Heart right ventricle (tissue), 16 donors: Measurements from ENCODE around the gene MRM2. TPM values are rescaled to one million over a fixed set of nuclear protein-coding genes. Genes with fewer than 3 reads are reported as not detected.

ENCODE experiments used
- ATAC-seq, 8 donors: fragments of 200-7000 bp; cut with Tn5 transposase; one replicate each; pipeline ENCODE4 v1.9.1; 2020; ENCODE audit warnings: mild to moderate bottlenecking in 8 of 8, moderate library complexity in 8 of 8, moderate number of reproducible peaks in 1 of 8
- DNase-seq, 2 donors: peaks; one replicate each; pipeline ENCODE4 v3.0.0-alpha.2; 2020
- H3K27ac ChIP-seq, 10 donors: fragments of 200-600 bp; sonication (generic) in 2 of 10; one replicate each; pipeline versions ENCODE4 v1.5.0 to v1.8.0; 2020 to 2022; ENCODE audit warnings: mild to moderate bottlenecking in 3 of 10
- H3K27me3 ChIP-seq, 7 donors: fragments of 200-600 bp; one replicate each; pipeline ENCODE4 v1.8.0; 2021 to 2022; ENCODE audit warnings: mild to moderate bottlenecking in 2 of 7
- H3K36me3 ChIP-seq, 9 donors: fragments of 200-600 bp; sonication (generic) in 1 of 9; one replicate each; pipeline versions ENCODE4 v1.5.0 to v1.8.0; 2020 to 2022; ENCODE audit warnings: mild to moderate bottlenecking in 2 of 9
- H3K4me1 ChIP-seq, 9 donors: fragments of 200-600 bp; sonication (generic) in 1 of 9; one replicate each; pipeline versions ENCODE4 v1.5.0 to v1.8.0; 2020 to 2022; ENCODE audit warnings: mild to moderate bottlenecking in 4 of 9
- H3K4me3 ChIP-seq, 10 donors: fragments of 200-600 bp; sonication (generic) in 2 of 10; one replicate each; pipeline versions ENCODE4 v1.5.0 to v1.8.0; 2020 to 2022; ENCODE audit warnings: mild to moderate bottlenecking in 7 of 10, moderate library complexity in 2 of 10
- H3K9me3 ChIP-seq, 11 donors: fragments of 200-600 bp in 10 of 11; sonication (generic) in 2 of 11; one replicate each; pipeline versions ENCODE4 v1.5.0 to v1.8.0; 2013 to 2022; ENCODE audit warnings: mild to moderate bottlenecking in 2 of 11, control low read depth in 1 of 11, moderate library complexity in 1 of 11
- CTCF ChIP-seq, 9 donors: fragments of 200-600 bp; sonication (generic) in 2 of 9; IDR thresholded peaks; one replicate each; pipeline versions ENCODE4 v1.5.0 to v1.8.0; 2021 to 2022; ENCODE audit warnings: antibody characterized with exemption in 9 of 9, mild to moderate bottlenecking in 5 of 9, moderate library complexity in 1 of 9
- WGBS, 2 donors: extraction: QIAGEN DNeasy Blood & Tissue Kit; methylation state at CpG; one replicate each; pipeline ENCODE4 v1.1.7; 2013; ENCODE audit warnings: inconsistent platforms in 1 of 2; 5-methylcytosine and 5-hydroxymethylcytosine counted together
- intact Hi-C, 10 donors: fragments of 100-400 bp; cut with DNase I; formaldehyde crosslinking; loops; one replicate each; pipeline versions ENCODE4 v1.11.1 to v1.14.2; 2022
- polyA plus RNA-seq, 2 donors: library from polyadenylated mRNA; stranded (reverse); fragments of 200-250 nt; gene quantifications; one replicate each; pipeline ENCODE4 v1.2.3, GENCODE V29; 2013
- total RNA-seq, 10 donors: library from RNA; stranded (reverse); fragmentation: NEBNext Ultra II Directional in 3 of 10; extraction: Animal tissue kit (Norgen Biotek cat#: 25700) in 3 of 10; gene quantifications; one replicate each; pipeline versions ENCODE4 v1.2.1 to v1.2.4, GENCODE V29; 2021 to 2023
- donor health status: Arrhythmogenic right ventricular cardiomyopathy.
- donor health status: ischemic (EF 13 %, LVEDD 7.1; RV severe dilation, severe dysfunction).
- donor health status: healthy with polysubstance abuse.
- donor health status: DM: no; HTN: yes; CAD: no.
- donor health status: DM: no; HTN: no; CAD: no.
- donor health status: ischemic (EF 25% LVEDD 6.9; RV normal size, moderate dysfunction).
- donor health status: ischemic (EF 25% LVEDD 5.7; RV mildly dilated, moderate dysfunction).
- donor health status: healthy.
- donor health status: DM: yes; HTN: yes; CAD: no.
- donor health status: Ischemic cardiomyopathy.
- donor health status: ischemic (EF 35%, LVEDD 5.7; RV mildly dilated, moderate dysfunction).
- donor health status: nonischemic (EF 11% LVEDD 7.7; RV severe dilation, severe dysfunction).
- donor health status: DM: yes; HTN: yes; CAD: no.
- donor health status: PGD.
- donor health status: ischemic (EF 29% LVEDD 5.4; RV normal size, mild dysfunction).
- donor health status: nonischemic (EF 23%, LVEDD 6.1; RV moderate dilation, normal function).

The MRM2 gene
- total and polyA plus RNA-seq, 12 donors = 14.2 to 25.0 (median 19.6) TPM

DNA sequence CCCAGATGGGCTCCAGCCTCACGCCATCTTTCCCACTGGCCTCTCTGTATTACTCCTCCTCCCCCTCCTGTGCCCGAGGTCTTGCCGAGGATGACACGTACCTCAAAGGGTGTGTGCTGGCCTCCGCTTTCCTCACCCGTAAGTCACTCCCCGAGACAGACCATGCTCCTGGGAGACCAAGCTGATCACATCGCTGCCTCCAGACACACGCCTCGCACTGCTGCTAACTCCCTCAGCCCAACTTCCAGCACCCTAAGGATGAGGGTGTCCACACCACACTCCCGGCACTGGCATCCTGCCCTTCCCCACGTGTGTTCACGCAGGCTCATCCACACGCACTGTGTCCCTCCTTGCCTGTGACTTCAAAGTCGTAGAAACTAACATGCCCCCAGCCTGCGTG lies 33.3 kb downstream of the MRM2 start:
- Histone ChIP-seq H3K27me3 (no peaks in the 10 kb centered on the region), H3K4me1 (peaks cover 0 to 14% (median 5%) of the 10 kb centered on the region in 9 donors), H3K27ac (no peak overlapping the region), H3K36me3 (peaks cover 0 to 68% (median 14%) of the 10 kb centered on the region in 9 donors), H3K9me3 (no peaks in the 10 kb centered on the region), H3K4me3 (no peak overlapping the region)
- intact Hi-C loops = loop anchor here in 9 of 10 donors (1.0 to 10.0 kb wide), 13 partner anchors 104 to 631 kb away; partner anchors contain the start of gene ELFN1 (in 1 of the 9)
- DNase-seq (no peak), ATAC-seq (no peak)
- TF ChIP-seq CTCF (IDR thresholded peaks at IDR 0.05) = no peak
- 92 to 94% methylated on average over 16 of the region's 16 CpGs for WGBS, 2 donors

DNA sequence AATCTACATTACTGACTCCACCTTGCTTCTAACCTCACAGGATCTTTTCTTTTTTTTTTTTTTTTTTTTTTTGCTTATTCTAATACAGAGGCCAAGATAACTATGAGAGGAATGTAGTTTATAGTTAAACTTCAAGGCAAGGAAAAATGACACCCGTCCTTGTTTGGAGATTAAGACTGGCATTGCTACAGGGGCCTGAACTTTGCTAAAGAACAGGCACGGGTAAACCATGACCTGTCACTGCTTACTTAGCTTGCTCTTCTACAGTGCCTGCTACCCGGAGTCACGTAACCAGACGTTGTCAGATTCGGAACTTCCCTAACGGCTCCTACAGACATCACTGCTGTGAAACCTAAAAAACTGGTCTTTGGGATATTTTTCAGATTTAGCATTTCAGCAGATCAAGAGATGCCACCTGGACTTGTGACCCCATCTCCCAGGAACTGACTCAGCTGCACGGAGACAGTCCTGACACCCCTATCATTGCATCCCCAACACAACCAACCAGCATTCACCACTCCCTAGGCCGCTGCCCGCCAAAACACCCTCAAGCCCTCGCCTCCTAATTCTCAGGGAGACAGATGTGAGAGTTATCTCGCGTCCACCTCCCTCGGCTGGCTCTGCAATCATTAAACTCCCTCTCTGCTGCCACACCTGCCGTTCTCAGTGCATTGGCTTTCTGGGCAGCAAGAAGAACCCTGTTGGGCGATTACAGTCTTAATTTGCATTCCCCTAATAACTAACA lies 36.8 kb downstream of the MRM2 start:
- intact Hi-C loops = loop anchor here in 8 of 10 donors (5.0 to 10.0 kb wide), 10 partner anchors 100 to 628 kb away; partner anchors contain the start of gene ELFN1 (in 1 of the 8)
- H3K27me3 ChIP-seq = no peaks in the 10 kb centered on the region
- TF ChIP-seq CTCF (IDR thresholded peaks at IDR 0.05) = no peak
- H3K4me1 ChIP-seq = peaks cover 0 to 21% (median 9%) of the 10 kb centered on the region in 9 donors
- ATAC-seq (no peak), DNase-seq (no peak)
- no peak overlapping the region for H3K27ac ChIP-seq
- no peaks in the 10 kb centered on the region for H3K9me3 ChIP-seq
- WGBS, 2 donors = 95 to 96% methylated on average over 16 of the region's 16 CpGs
- peaks cover 0 to 48% (median 7%) of the 10 kb centered on the region in 9 donors for H3K36me3 ChIP-seq
- H3K4me3 ChIP-seq = no peak overlapping the region

GRCh38 chr7:2204446-2204845 lies 37.6 kb downstream of the MRM2 start:
- TF ChIP-seq CTCF (IDR thresholded peaks at IDR 0.05) = no peak
- 93 to 98% methylated on average over 11 of the region's 11 CpGs for WGBS, 2 donors
- Histone ChIP-seq H3K9me3 (no peaks in the 10 kb centered on the region), H3K4me1 (peaks cover 0 to 18% (median 9%) of the 10 kb centered on the region in 9 donors), H3K27ac (no peak overlapping the region), H3K4me3 (no peak overlapping the region), H3K27me3 (no peaks in the 10 kb centered on the region), H3K36me3 (peaks cover 0 to 47% (median 10%) of the 10 kb centered on the region in 9 donors)
- intact Hi-C loops = loop anchor here in 8 of 10 donors (5.0 to 10.0 kb wide), 8 partner anchors 100 to 620 kb away; partner anchors contain the start of gene ELFN1 (in 1 of the 8)
- no peak for ATAC-seq
- DNase-seq = no peak

DNA sequence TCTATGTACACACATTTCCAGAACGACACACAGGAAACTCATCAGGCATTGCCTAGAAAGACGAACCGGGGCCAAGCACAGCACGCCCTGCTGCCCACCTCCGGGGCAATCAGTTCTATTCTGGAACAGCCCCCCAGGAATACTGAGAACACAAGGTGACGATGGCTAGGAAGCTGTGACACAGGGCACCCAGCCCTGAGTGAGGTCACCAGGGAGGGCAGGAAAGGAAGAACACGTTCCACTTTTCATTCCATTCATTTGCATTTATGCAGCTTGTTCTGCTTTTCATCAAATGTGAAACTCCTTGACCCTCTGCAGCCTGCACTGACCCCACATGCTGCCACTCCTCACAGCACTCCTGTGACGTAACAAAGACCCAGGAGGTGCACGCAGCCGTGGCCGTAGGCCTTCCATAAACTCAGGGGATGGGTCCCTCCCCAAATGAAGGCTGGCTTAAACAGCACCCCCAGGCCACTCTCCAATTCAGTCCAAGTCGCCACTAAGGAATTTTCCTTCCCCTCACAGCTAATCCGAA lies 38.2 kb downstream of the MRM2 start:
- ATAC-seq (peak in 5 of 8 donors; percentile 9 to 53 (median 30)), DNase-seq (no peak)
- intact Hi-C loops = loop anchor here in 8 of 10 donors (5.0 to 10.0 kb wide), 8 partner anchors 99 to 619 kb away; partner anchors contain the start of gene ELFN1 (in 1 of the 8)
- WGBS, 2 donors = 43 to 48% methylated on average over 13 of the region's 13 CpGs
- H3K27ac ChIP-seq = no peak overlapping the region
- no peaks in the 10 kb centered on the region for H3K9me3 ChIP-seq
- H3K36me3 ChIP-seq = peaks cover 0 to 47% (median 10%) of the 10 kb centered on the region in 9 donors
- H3K4me1 ChIP-seq = peaks cover 0 to 15% (median 8%) of the 10 kb centered on the region in 9 donors
- no peak for TF ChIP-seq CTCF (IDR thresholded peaks at IDR 0.05)
- no peak overlapping the region for H3K4me3 ChIP-seq
- H3K27me3 ChIP-seq = no peaks in the 10 kb centered on the region
